ENCODE results near the gene ABCF3.

DNA sequence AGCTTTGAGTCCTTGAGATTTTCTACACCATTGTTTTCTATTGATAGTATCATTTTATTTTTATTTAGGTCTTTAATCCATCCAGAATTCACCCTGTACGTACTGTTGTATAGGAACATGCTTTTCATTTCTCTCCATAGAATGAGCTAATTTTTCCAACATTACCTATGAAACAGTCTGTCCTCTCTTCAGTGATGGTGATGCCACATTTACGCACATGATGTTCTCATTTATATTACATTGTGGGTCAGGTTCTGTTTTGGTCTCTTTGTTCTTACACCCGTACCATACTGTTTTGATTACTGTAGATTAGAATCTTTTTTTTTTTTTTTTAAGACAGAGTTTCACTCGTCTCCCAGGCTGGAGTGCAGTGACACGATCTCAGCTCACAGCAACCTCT, 25.7 kb downstream of the ABCF3 start:
- TF ChIP-seq, protein P1, sequence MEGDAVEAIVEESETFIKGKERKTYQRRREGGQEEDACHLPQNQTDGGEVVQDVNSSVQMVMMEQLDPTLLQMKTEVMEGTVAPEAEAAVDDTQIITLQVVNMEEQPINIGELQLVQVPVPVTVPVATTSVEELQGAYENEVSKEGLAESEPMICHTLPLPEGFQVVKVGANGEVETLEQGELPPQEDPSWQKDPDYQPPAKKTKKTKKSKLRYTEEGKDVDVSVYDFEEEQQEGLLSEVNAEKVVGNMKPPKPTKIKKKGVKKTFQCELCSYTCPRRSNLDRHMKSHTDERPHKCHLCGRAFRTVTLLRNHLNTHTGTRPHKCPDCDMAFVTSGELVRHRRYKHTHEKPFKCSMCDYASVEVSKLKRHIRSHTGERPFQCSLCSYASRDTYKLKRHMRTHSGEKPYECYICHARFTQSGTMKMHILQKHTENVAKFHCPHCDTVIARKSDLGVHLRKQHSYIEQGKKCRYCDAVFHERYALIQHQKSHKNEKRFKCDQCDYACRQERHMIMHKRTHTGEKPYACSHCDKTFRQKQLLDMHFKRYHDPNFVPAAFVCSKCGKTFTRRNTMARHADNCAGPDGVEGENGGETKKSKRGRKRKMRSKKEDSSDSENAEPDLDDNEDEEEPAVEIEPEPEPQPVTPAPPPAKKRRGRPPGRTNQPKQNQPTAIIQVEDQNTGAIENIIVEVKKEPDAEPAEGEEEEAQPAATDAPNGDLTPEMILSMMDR (IDR thresholded peaks at IDR 0.05) = no peak
- TF ChIP-seq ZMAT4 (CRISPR knock-in tag; IDR thresholded peaks at IDR 0.05) = no peak
- TF ChIP-seq ZNF317 (CRISPR knock-in tag; IDR thresholded peaks at IDR 0.05; ENCODE audit: borderline replicate concordance, low read depth) = no peak
- TF ChIP-seq, protein P2, sequence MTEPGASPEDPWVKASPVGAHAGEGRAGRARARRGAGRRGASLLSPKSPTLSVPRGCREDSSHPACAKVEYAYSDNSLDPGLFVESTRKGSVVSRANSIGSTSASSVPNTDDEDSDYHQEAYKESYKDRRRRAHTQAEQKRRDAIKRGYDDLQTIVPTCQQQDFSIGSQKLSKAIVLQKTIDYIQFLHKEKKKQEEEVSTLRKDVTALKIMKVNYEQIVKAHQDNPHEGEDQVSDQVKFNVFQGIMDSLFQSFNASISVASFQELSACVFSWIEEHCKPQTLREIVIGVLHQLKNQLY (CRISPR knock-in tag; IDR thresholded peaks at IDR 0.05) = no peak
- TF ChIP-seq RELA (CRISPR knock-in tag; IDR thresholded peaks at IDR 0.05; ENCODE audit: borderline replicate concordance) = no peak
- TF ChIP-seq ERG (CRISPR knock-in tag; IDR thresholded peaks at IDR 0.05) = no peak
- TF ChIP-seq NFYB (CRISPR knock-in tag; conservative IDR thresholded peaks at IDR 0.05; ENCODE audit: low read depth) = no peak
- TF ChIP-seq KAT7 (CRISPR knock-in tag; IDR thresholded peaks at IDR 0.05; ENCODE audit: borderline replicate concordance) = no peak
- no peak for TF ChIP-seq MAX (CRISPR knock-in tag; IDR thresholded peaks at IDR 0.05)
- TF ChIP-seq, protein P3, sequence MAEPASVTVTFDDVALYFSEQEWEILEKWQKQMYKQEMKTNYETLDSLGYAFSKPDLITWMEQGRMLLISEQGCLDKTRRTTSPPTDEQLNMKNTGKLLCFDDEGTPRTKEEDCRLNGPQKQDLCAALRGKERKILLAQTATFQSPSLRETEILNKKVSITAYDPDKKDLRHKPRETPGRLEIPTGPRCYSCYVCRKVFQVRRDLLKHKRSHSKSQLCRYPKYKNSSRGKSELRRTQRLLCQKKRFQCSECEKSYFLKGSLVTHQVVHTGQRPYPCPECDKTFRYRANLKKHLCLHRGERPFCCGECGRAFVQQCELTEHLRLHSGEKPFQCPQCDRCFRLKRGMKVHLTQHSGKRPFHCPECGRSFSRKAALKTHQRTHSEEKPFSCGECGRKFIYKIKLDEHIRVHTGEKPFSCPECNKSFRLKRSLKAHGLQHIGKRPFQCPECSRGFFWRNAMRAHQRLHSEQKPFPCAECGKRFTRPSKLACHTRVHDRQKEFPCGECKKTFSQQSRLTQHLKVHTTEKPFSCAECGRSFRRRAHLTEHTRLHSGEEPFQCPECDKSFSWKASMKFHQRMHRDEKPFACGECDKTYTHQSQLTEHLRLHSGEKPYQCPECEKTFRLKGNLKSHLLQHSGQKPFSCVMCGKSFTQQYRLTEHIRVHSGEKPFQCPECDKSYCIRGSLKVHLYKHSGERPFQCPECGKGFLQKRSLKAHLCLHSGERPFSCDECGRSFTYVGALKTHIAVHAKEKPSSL (CRISPR knock-in tag; conservative IDR thresholded peaks at IDR 0.05) = no peak

Measured in WTC11 (cell line).